HepG2 (cell line): ENCODE data around the gene NR2F1. TPM values are rescaled to one million over a fixed set of nuclear protein-coding genes. Genes with fewer than 3 reads are reported as not detected.

ENCODE experiments used
- CREM ChIP-seq, 2 experiments: sonication (generic) in 1 of 2; formaldehyde crosslinking in 1 of 2; IDR thresholded peaks; 2 replicates each; pipeline versions ENCODE4 v1.4.0 to v1.6.1; 2016 to 2020; ENCODE audit warnings: antibody characterized with exemption in 1 of 2, mild to moderate bottlenecking in 1 of 2, missing genetic modification reagents in 1 of 2
- HDAC2 ChIP-seq: sonication (generic); formaldehyde crosslinking; IDR thresholded peaks from 2 replicates; pipeline ENCODE4 v1.4.0; 2020; ENCODE audit warnings: missing genetic modification reagents
- KLF9 ChIP-seq: IDR thresholded peaks from 2 replicates; pipeline ENCODE4 v1.6.1; 2016; ENCODE audit warnings: low read depth
- MIER2 ChIP-seq: IDR thresholded peaks from 2 replicates; pipeline ENCODE4 v1.6.1; 2016; ENCODE audit warnings: missing biosample characterization, missing genetic modification reagents
- PHB2 ChIP-seq: fragments of 450-650 bp; IDR thresholded peaks from 2 replicates; pipeline ENCODE4 v1.6.1; 2018; ENCODE audit not compliant: partially characterized antibody
- SMARCC2 ChIP-seq: fragments of 450-650 bp; IDR thresholded peaks from 2 replicates; pipeline ENCODE4 v1.6.1; 2017; ENCODE audit warnings: antibody characterized with exemption, mild to moderate bottlenecking
- SNRNP70 ChIP-seq: fragments of 200-400 bp; formaldehyde crosslinking; IDR thresholded peaks from 2 replicates; pipeline ENCODE4 v1.6.1; 2017; ENCODE audit warnings: mild to moderate bottlenecking, low read depth, low read length, moderate library complexity
- SOX5 ChIP-seq: IDR thresholded peaks from 2 replicates; pipeline ENCODE4 v1.6.1; 2016; ENCODE audit warnings: borderline replicate concordance
- ZFX ChIP-seq: sonication (generic); formaldehyde crosslinking; IDR thresholded peaks from 2 replicates; pipeline ENCODE4 v1.4.0; 2020; ENCODE audit warnings: mild to moderate bottlenecking, low read depth, missing genetic modification reagents, moderate library complexity
- ZMYM2 ChIP-seq: sonication (generic); formaldehyde crosslinking; IDR thresholded peaks from 2 replicates; pipeline ENCODE4 v1.8.0; 2022; ENCODE audit warnings: mild to moderate bottlenecking, missing genetic modification reagents
- ZNF766 ChIP-seq: sonication (generic); formaldehyde crosslinking; IDR thresholded peaks from 2 replicates; pipeline ENCODE4 v1.5.0; 2020; ENCODE audit warnings: missing genetic modification reagents, borderline replicate concordance
- ZNF780A ChIP-seq: sonication (generic); formaldehyde crosslinking; IDR thresholded peaks from 2 replicates; pipeline ENCODE4 v1.8.0; 2022; ENCODE audit warnings: mild to moderate bottlenecking, missing genetic modification reagents, moderate library complexity
- polyA plus RNA-seq, 8 experiments: library from polyadenylated mRNA; depleted of rRNA in 3 of 8; stranded (reverse) in 7 of 8; unstranded in 1 of 8; fragments of >200 nt; fragmentation: Illumina TruSeq in 4 of 8; extraction: Trizol in 4 of 8; gene quantifications; 2 replicates each; pipeline versions ENCODE4 v1.2.1 to v1.2.3, GENCODE V29; 2011 to 2016; ENCODE audit warnings: low read depth in 4 of 8, missing spikeins in 1 of 8, mixed read lengths in 1 of 8; ENCODE audit not compliant: insufficient read depth in 1 of 8
- total RNA-seq, 5 experiments: library from RNA; depleted of rRNA; stranded (reverse); fragments of >200 nt; fragmentation: Illumina TruSeq; extraction: Trizol; gene quantifications; 2 replicates each; pipeline ENCODE4 v1.2.3, GENCODE V29; 2016; ENCODE audit warnings: low read depth in 1 of 5
- TF ChIP-seq, protein P1 (sequence below): sonication (generic); formaldehyde crosslinking; IDR thresholded peaks from 2 replicates; pipeline ENCODE4 v1.5.1; 2020; ENCODE audit warnings: mild to moderate bottlenecking, missing genetic modification reagents, borderline replicate concordance
- TF ChIP-seq, protein P2 (sequence below): conservative IDR thresholded peaks from 2 replicates; pipeline ENCODE4 v1.6.1; 2018; ENCODE audit warnings: missing genetic modification reagents
- TF ChIP-seq, protein P3 (sequence below): IDR thresholded peaks from 2 replicates; pipeline ENCODE4 v1.6.1; 2016; ENCODE audit warnings: missing biosample characterization, missing genetic modification reagents, low read depth
- TF ChIP-seq, protein P4 (sequence below): IDR thresholded peaks from 2 replicates; pipeline ENCODE4 v1.6.1; 2016; ENCODE audit warnings: mild to moderate bottlenecking, missing biosample characterization, missing genetic modification reagents

Gene NR2F1
- total and polyA plus RNA-seq, 2 of the 13 experiments (the other 11 are each of a cell fraction or from before 2014, with no cell fraction given) = 17.1 to 59.7 TPM

DNA sequence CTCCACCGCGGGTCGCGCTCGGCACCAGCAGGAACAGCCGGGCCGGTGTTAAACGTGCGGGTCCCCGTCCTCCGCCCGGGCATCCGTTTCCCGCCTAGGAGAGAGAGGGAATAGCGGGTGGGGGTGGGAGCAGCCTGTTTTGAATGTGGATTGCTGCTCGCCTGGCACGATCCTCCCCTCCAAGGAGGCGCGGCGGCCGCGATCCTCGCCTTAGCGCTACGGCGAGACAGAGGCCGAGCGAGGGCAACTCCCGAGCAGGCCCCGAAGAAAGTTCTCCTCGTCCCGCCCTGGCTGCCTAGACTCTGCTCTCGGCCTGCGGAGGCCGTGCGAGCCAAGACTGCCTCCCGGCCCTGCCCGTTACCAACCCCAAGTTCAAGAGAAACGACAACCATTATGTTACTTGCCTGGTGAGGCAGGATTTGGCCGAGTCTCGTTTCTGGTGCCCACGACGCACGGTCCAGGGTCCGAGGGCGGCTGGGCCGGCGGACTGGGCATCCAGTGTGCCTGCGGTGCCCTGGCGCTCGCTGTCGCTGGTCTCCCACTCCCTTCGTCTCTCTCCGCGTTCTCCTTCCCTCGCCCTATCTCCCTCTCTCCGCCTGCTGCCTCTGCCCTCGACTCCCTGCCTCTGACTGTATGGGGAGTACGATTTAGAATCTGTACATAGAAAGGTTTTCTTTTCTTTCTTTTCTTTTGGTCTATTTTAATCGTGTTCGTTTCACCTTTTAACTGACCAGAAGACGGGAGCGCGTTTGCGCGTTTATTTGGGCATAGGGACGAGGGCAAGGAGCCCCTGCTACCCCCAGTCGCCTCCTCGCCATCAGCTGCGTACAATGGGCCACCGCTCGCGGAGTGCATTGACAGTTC, 2.7 kb upstream of the NR2F1 start (continued):
- TF ChIP-seq, protein P1, sequence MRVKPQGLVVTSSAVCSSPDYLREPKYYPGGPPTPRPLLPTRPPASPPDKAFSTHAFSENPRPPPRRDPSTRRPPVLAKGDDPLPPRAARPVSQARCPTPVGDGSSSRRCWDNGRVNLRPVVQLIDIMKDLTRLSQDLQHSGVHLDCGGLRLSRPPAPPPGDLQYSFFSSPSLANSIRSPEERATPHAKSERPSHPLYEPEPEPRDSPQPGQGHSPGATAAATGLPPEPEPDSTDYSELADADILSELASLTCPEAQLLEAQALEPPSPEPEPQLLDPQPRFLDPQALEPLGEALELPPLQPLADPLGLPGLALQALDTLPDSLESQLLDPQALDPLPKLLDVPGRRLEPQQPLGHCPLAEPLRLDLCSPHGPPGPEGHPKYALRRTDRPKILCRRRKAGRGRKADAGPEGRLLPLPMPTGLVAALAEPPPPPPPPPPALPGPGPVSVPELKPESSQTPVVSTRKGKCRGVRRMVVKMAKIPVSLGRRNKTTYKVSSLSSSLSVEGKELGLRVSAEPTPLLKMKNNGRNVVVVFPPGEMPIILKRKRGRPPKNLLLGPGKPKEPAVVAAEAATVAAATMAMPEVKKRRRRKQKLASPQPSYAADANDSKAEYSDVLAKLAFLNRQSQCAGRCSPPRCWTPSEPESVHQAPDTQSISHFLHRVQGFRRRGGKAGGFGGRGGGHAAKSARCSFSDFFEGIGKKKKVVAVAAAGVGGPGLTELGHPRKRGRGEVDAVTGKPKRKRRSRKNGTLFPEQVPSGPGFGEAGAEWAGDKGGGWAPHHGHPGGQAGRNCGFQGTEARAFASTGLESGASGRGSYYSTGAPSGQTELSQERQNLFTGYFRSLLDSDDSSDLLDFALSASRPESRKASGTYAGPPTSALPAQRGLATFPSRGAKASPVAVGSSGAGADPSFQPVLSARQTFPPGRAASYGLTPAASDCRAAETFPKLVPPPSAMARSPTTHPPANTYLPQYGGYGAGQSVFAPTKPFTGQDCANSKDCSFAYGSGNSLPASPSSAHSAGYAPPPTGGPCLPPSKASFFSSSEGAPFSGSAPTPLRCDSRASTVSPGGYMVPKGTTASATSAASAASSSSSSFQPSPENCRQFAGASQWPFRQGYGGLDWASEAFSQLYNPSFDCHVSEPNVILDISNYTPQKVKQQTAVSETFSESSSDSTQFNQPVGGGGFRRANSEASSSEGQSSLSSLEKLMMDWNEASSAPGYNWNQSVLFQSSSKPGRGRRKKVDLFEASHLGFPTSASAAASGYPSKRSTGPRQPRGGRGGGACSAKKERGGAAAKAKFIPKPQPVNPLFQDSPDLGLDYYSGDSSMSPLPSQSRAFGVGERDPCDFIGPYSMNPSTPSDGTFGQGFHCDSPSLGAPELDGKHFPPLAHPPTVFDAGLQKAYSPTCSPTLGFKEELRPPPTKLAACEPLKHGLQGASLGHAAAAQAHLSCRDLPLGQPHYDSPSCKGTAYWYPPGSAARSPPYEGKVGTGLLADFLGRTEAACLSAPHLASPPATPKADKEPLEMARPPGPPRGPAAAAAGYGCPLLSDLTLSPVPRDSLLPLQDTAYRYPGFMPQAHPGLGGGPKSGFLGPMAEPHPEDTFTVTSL = peak; percentile 80; the same call in 1 of the 2 replicates
- TF ChIP-seq SOX5 (no peak), SNRNP70 (no peak), ZNF780A (CRISPR knock-in tag) (no peak), PHB2 (no peak), ZNF766 (CRISPR knock-in tag) (peak; percentile 40; the same call in 1 of the 2 replicates), SMARCC2 (no peak), HDAC2 (0 out of 2 replicates have a peak, but pooled peaks have one; percentile 20), ZFX (CRISPR knock-in tag) (peak; percentile 66), ZMYM2 (CRISPR knock-in tag) (no peak), CREM (IDR thresholded peaks at IDR 0.05) (no peak), CREM (CRISPR knock-in tag; IDR thresholded peaks at IDR 0.05) (no peak), KLF9 (CRISPR knock-in tag) (no peak), MIER2 (CRISPR knock-in tag) (no peak)
- TF ChIP-seq, protein P2, sequence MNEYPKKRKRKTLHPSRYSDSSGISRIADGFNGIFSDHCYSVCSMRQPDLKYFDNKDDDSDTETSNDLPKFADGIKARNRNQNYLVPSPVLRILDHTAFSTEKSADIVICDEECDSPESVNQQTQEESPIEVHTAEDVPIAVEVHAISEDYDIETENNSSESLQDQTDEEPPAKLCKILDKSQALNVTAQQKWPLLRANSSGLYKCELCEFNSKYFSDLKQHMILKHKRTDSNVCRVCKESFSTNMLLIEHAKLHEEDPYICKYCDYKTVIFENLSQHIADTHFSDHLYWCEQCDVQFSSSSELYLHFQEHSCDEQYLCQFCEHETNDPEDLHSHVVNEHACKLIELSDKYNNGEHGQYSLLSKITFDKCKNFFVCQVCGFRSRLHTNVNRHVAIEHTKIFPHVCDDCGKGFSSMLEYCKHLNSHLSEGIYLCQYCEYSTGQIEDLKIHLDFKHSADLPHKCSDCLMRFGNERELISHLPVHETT (CRISPR knock-in tag) = no peak
- TF ChIP-seq, protein P3, sequence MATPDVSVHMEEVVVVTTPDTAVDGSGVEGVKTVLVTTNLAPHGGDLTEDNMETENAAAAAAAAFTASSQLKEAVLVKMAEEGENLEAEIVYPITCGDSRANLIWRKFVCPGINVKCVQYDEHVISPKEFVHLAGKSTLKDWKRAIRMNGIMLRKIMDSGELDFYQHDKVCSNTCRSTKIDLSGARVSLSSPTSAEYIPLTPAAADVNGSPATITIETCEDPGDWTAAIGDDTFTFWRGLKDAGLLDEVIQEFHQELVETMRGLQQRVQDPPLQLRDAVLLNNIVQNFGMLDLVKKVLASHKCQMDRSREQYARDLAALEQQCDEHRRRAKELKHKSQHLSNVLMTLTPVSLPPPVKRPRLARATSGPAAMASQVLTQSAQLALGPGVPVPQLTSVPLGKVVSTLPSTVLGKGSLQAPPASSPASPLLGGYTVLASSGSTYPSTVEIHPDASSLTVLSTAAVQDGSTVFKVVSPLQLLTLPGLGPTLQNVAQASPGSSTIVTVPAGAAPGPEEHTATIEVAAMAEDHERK (CRISPR knock-in tag) = no peak
- TF ChIP-seq, protein P4, sequence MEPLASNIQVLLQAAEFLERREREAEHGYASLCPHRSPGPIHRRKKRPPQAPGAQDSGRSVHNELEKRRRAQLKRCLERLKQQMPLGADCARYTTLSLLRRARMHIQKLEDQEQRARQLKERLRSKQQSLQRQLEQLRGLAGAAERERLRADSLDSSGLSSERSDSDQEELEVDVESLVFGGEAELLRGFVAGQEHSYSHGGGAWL (CRISPR knock-in tag) = peak; percentile 69; the same call in 1 of the 2 replicates
